Stomach (tissue), 9 donors: ENCODE results near the gene EFCAB14. TPM values are rescaled to one million over a fixed set of nuclear protein-coding genes. Genes with fewer than 3 reads are reported as not detected.

Experiments used
- DNase-seq, 2 donors: peaks; one replicate each; pipeline versions ENCODE4 v3.0.0 to v3.0.0-alpha.2; 2013 to 2019
- H3K27ac ChIP-seq, 5 donors: fragments of 200-600 bp in 4 of 5; sonication (generic) in 4 of 5; one replicate each; pipeline ENCODE4 v1.5.1; 2013 to 2019; ENCODE audit warnings: mild to moderate bottlenecking in 1 of 5, moderate library complexity in 1 of 5
- H3K27me3 ChIP-seq, 3 donors: fragments of 200-600 bp; sonication (generic); one replicate each; pipeline ENCODE4 v1.5.1; 2017 to 2019; ENCODE audit warnings: mixed run types in 1 of 3
- H3K36me3 ChIP-seq, 4 donors: fragments of 200-600 bp; sonication (generic); 1 replicate in 3 of 4; 2 replicates in 1 of 4; pipeline ENCODE4 v1.5.1; 2016 to 2019
- H3K4me1 ChIP-seq, 4 donors: fragments of 200-600 bp; sonication (generic); one replicate each; pipeline ENCODE4 v1.5.1; 2016 to 2019
- H3K4me3 ChIP-seq, 4 donors: fragments of 200-600 bp; sonication (generic) in 3 of 4; one replicate each; pipeline ENCODE4 v1.5.1; 2016 to 2019; ENCODE audit warnings: mild to moderate bottlenecking in 1 of 4
- H3K9me3 ChIP-seq, 4 donors: fragments of 200-600 bp; sonication (generic); one replicate each; pipeline ENCODE4 v1.5.1; 2016 to 2019
- EP300 ChIP-seq: sonication (generic); formaldehyde crosslinking; IDR thresholded peaks from one replicate; pipeline ENCODE4 v1.6.1; 2017; ENCODE audit warnings: antibody characterized with exemption
- POLR2A ChIP-seq, 4 donors: fragments of 450-650 bp; IDR thresholded peaks; one replicate each; pipeline ENCODE4 v1.6.1; 2016; ENCODE audit warnings: antibody characterized with exemption in 4 of 4, control low read depth in 2 of 4, mild to moderate bottlenecking in 1 of 4, moderate library complexity in 1 of 4
- POLR2AphosphoS5 ChIP-seq, 3 donors: sonication (generic); formaldehyde crosslinking; IDR thresholded peaks; one replicate each; pipeline ENCODE4 v1.6.1; 2016; ENCODE audit warnings: antibody characterized with exemption in 3 of 3
- WGBS, 5 donors: extraction: QIAGEN DNeasy Blood & Tissue Kit in 3 of 5; methylation state at CpG; one replicate each; pipeline versions ENCODE4 v1.1.5 to v1.1.7; 2013 to 2018; 5-methylcytosine and 5-hydroxymethylcytosine counted together
- intact Hi-C: fragments of 100-400 bp; cut with DNase I; formaldehyde crosslinking; loops from one replicate; pipeline ENCODE4 v1.15.1; 2023; ENCODE audit warnings: low total_unique reads
- polyA plus RNA-seq, 3 donors: library from polyadenylated mRNA; stranded (reverse); fragments of 200-250 nt; gene quantifications; one replicate each; pipeline ENCODE4 v1.2.3, GENCODE V29; 2013
- total RNA-seq, 5 donors: library from RNA; depleted of rRNA; stranded (reverse); fragments of >200 nt; gene quantifications; one replicate each; pipeline versions ENCODE4 v1.1.0 to v1.2.3, GENCODE V29; 2014 to 2016
- TF ChIP-seq, protein P1 (sequence below), 7 experiments: fragments of 450-650 bp in 4 of 7; fragments of 200-600 bp in 3 of 7; sonication (generic) in 3 of 7; IDR thresholded peaks; one replicate each; pipeline ENCODE4 v1.5.1; 2016 to 2019; ENCODE audit warnings: antibody characterized with exemption in 7 of 7, control low read depth in 2 of 7, mild to moderate bottlenecking in 1 of 7
- donor health status: healthy with polysubstance abuse.
- donor health status: Bipolar disorder and iron deficiency.
- donor health status: healthy.

Gene EFCAB14
- total and polyA plus RNA-seq, 8 donors, result 19.6 to 164 (median 53.8) TPM

DNA sequence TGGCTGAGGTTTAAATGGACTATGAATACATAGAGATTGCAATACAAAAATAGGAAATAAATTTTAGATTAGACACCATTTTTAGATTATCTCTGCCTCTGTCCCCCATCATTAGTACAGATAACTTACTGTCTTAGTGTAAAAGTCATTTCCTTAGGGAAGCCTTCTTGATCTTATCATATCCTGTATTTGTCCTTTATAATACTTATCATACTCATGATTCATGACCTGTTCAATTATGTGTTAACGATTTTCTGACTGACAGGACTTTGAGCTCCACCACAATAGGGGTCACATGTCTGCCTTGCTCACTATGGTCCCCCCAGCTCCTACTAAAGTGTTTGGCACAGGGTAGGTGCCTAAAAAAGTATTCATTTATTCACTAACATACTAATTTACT is 32.7 kb downstream of the EFCAB14 start:
- peaks cover 20 to 58% (median 45%) of the 10 kb centered on the region in 4 donors for H3K4me1 ChIP-seq
- intact Hi-C loops, result no loop called here
- WGBS, 5 donors, result 9 to 36% (median 28%) methylated on average over 1 of the region's 1 CpG
- peaks cover 59 to 100% (median 97%) of the 10 kb centered on the region in 4 donors for H3K36me3 ChIP-seq
- no peak for TF ChIP-seq POLR2AphosphoS5 (IDR thresholded peaks at IDR 0.05)
- TF ChIP-seq EP300, result no peak
- TF ChIP-seq, protein P1, sequence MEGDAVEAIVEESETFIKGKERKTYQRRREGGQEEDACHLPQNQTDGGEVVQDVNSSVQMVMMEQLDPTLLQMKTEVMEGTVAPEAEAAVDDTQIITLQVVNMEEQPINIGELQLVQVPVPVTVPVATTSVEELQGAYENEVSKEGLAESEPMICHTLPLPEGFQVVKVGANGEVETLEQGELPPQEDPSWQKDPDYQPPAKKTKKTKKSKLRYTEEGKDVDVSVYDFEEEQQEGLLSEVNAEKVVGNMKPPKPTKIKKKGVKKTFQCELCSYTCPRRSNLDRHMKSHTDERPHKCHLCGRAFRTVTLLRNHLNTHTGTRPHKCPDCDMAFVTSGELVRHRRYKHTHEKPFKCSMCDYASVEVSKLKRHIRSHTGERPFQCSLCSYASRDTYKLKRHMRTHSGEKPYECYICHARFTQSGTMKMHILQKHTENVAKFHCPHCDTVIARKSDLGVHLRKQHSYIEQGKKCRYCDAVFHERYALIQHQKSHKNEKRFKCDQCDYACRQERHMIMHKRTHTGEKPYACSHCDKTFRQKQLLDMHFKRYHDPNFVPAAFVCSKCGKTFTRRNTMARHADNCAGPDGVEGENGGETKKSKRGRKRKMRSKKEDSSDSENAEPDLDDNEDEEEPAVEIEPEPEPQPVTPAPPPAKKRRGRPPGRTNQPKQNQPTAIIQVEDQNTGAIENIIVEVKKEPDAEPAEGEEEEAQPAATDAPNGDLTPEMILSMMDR (IDR thresholded peaks at IDR 0.05), result no peak
- no peak for TF ChIP-seq POLR2A (IDR thresholded peaks at IDR 0.05)
- no peaks in the 10 kb centered on the region for H3K9me3 ChIP-seq
- H3K27ac ChIP-seq, result peak overlapping the region in 2 of 5 donors; percentile 64
- DNase-seq, result no peak
- H3K4me3 ChIP-seq, result no peak overlapping the region
- no peaks in the 10 kb centered on the region for H3K27me3 ChIP-seq

DNA sequence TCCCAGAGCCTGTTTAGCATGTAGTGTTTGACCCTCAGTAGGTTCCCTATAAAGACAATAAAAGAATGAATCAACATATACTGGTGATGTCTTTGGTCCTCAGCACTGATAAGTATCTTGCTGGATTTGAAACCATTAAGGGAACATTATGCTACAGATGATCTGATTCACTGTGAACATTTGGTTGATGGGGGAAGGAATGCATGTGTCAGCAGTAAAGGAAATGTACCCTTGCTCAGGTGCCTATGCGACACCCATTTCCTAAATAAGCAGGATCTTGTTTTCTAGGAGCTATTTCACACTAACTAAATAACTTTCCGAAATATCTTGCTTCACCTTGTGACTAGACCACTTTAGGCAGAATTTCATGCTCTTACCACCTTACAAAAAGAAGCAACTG is 34.2 kb downstream of the EFCAB14 start:
- Histone ChIP-seq H3K27me3 (no peaks in the 10 kb centered on the region), H3K4me3 (no peak overlapping the region), H3K4me1 (peaks cover 20 to 56% (median 44%) of the 10 kb centered on the region in 4 donors), H3K27ac (no peak overlapping the region), H3K36me3 (peaks cover 55 to 100% (median 97%) of the 10 kb centered on the region in 4 donors), H3K9me3 (no peaks in the 10 kb centered on the region)
- 92 to 97% (median 95%) methylated on average over 2 of the region's 2 CpGs for WGBS, 5 donors
- intact Hi-C loops, result no loop called here
- DNase-seq, result no peak
- TF ChIP-seq POLR2AphosphoS5 (IDR thresholded peaks at IDR 0.05) (no peak), EP300 (no peak), POLR2A (IDR thresholded peaks at IDR 0.05) (no peak)
- TF ChIP-seq, protein P1 (IDR thresholded peaks at IDR 0.05), result no peak

DNA sequence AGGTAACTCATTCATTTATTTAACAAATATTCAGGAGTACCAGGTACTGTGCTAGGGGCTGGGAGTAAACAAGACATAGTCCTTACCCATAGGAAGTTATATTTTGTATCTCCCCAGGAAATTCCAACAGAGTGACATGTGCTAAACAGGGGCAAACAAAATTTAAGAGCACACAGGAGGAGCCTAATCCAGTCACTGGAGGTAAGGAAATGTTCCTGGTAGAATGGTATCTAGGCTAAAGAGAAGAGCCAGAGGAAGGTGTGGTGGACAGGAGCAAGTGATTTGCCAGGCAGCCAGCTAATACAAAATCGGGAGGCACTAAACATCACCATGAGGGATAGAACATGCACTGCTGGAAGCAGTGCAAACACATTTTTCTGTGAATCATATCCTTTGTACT is 36.9 kb downstream of the EFCAB14 start:
- Histone ChIP-seq H3K27me3 (no peaks in the 10 kb centered on the region), H3K4me1 (peaks cover 6 to 30% (median 22%) of the 10 kb centered on the region in 4 donors), H3K36me3 (peaks cover 57 to 100% (median 100%) of the 10 kb centered on the region in 4 donors), H3K27ac (peak overlapping the region in 4 of 5 donors; percentile 30 to 60 (median 46)), H3K4me3 (no peak overlapping the region), H3K9me3 (no peaks in the 10 kb centered on the region)
- no peak for DNase-seq
- TF ChIP-seq EP300 (no peak), POLR2A (IDR thresholded peaks at IDR 0.05) (no peak), POLR2AphosphoS5 (IDR thresholded peaks at IDR 0.05) (no peak)
- TF ChIP-seq, protein P1 (IDR thresholded peaks at IDR 0.05), result no peak
- WGBS, 5 donors, result 17 to 50% (median 39%) methylated on average over 1 of the region's 1 CpG
- intact Hi-C loops, result no loop called here

DNA sequence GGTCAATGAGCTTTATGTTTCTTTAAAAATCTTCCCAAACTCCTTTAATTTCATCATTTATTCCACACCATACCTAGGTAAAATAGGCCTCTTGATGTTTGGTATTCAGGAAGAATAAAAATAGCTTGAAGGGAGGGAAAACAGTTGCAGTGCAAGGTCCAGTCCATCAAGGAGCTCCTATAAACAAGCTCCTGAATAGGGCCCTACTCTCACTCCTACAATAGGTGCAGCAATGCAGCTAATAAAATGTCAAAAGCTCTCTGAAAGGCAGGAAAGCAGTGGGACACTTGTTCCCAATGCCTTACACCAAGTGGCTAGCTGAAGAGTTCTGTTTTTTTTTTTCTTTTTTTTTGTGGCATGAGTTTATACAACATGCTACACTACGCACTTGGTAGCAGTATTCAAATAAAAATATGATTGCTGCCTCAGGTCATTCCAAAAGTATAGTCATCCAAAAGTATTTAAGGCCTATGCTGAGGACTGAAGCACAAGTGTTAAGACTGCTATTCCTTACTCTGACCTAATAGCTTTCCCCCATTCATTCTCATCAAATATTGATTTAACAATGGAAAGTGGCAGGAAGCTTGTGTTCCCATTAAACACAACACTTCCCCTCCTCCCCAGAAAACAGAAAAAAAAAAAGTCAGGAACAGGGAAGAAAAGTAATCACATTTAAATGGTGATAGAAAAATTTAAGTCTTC is 37.4 kb downstream of the EFCAB14 start:
- TF ChIP-seq POLR2A (IDR thresholded peaks at IDR 0.05) (no peak), POLR2AphosphoS5 (IDR thresholded peaks at IDR 0.05) (no peak), EP300 (no peak)
- TF ChIP-seq, protein P1 (IDR thresholded peaks at IDR 0.05), result no peak

More for the DNA sequence above, 37.4 kb downstream of the EFCAB14 start:
- no peak for DNase-seq
- H3K4me3 ChIP-seq, result no peak overlapping the region
- H3K4me1 ChIP-seq, result peaks cover under 1 to 25% (median 17%) of the 10 kb centered on the region in 4 donors
- H3K27me3 ChIP-seq, result no peaks in the 10 kb centered on the region
- peak overlapping the region in 4 of 5 donors; percentile 30 to 60 (median 46) for H3K27ac ChIP-seq
- 29 to 56% (median 40%) methylated on average over 1 of the region's 1 CpG for WGBS, 5 donors
- intact Hi-C loops, result no loop called here
- H3K9me3 ChIP-seq, result no peaks in the 10 kb centered on the region
- H3K36me3 ChIP-seq, result peaks cover 57 to 100% (median 99%) of the 10 kb centered on the region in 4 donors
